Stimulated activated CD4-positive, alpha-beta T cell treated with anti-CD3 and anti-CD28 coated beads, Interleukin-12 subunit alpha, Interleukin-12 subunit beta, amount 100 ng/mL, for 48 hours (primary cell): ENCODE results near the gene TTYH2.

Experiments
- DNase-seq, 3 donors: peaks; one replicate each; pipeline ENCODE4 v3.0.0-alpha.2; 2020; ENCODE audit warnings: low read depth in 2 of 3, low spot score in 1 of 3

Gene TTYH2

DNA sequence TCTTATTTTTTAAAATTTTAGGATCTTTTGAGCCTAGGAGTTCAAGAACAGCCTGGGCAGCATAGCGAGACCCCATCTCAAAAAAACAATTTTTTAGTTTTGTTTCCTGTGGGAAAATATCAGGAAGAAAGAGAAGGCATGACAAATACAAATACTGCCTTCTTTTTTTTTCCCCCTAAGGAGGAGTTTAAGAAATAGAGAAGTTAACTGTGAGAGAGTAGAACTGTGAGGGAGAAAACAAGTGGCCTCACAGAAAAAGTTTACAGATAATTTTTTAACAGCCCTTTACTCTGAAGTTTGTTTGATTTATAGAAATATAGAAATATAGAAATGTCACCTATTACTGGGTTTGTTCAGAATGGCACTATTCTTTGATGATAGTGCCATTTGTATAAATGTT, 21.1 kb downstream of the TTYH2 start:
- no peak for DNase-seq

DNA sequence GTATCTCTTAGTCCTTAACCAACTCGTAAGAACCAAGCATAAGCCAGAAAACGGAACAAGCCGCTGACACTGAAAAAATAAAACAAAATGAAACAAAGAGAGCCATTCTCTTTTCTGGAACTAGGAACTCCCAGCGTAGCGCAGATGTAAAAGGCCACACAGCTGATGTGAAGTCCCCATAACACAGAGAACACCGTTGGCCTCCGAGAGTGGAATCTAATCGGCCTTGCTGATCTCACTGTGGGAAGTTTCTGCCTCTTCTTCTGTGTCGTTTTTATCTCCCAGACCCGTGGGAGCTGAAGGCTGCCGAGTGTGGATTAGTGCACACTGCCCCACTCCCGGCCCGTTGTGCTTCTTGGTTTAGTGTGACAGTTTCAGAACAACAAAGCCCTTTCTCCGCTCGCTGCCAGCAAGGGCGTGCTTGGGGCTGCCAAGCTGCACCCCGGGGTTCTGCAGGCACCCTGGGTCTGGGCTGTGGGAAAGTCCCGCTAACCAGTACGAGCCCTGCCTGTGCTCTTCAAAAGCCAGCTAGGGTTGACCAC, 21.7 kb downstream of the TTYH2 start:
- DNase-seq: no peak

DNA sequence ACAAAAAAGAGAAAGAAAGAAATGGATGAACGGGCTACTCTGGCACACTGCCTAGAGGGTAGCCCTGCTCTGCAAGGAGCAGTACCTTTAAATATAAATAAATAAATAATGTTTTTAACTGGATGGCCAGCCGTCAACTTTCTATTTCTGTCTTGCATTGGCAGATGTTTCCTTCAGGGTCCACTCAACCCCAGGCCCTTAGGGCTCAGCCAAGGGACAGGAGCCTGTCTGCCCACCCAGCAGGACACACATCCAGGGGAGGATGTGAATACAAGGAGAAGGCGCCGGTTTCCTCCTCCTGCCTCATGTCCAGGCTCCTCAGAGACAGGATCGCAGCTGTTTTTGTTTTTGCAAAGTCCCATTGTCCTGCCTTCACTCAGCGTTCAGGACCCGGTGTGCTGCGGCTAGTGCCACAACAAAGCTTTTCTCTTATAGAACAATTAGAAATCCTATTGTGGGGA, 22.6 kb downstream of the TTYH2 start:
- DNase-seq: no peak

GRCh38 chr17:74237321-74237720, 23.9 kb downstream of the TTYH2 start:
- no peak for DNase-seq

GRCh38 chr17:74239172-74239571, 25.8 kb downstream of the TTYH2 start:
- DNase-seq: no peak

- DNase-seq: no peak
Measured at GRCh38 chr17:74240618-74241205, 27.3 kb downstream of the TTYH2 start.

DNA sequence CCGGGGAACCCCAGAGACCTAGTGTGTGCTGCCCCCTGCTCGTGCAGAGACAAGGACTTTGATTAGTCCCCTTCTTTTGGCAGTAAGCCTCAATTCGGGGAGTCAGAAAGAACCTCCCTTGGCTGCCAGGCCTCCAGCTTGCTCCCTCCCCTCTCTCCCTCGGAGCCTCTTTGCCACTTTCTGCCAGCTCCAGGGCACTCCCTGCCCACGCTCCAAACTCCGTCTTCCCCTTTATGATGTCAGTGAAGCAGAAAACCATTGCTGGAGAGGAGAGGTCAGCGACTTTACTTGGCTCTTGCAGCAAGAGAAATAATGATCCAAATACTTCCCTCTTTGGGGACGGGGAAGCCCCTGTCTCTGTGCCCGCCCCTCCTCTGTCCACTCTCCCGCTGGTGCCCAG, 28.1 kb downstream of the TTYH2 start:
- DNase-seq: no peak

DNA sequence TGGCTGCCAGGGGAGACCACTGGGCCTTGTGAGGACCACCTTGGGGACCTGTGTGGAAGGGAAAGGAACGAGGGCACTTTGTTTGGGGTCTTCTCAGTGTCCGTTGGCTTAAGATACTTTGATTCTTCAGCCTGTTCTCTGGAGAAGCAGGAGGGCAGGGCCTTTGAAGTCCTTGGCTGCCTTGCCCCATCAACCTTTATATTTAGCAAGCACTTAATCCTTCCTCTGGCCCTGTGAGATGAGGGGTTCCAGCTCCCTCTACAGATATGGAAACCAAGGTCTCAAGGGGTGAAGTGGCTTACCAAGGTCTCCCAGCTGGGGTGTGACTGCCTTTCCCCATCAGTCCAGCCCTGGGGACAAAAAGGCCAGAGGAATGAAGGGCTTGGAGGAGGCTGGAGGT, 28.5 kb downstream of the TTYH2 start:
- DNase-seq: no peak

- DNase-seq: no peak
Measured at GRCh38 chr17:74243013-74243755, 29.8 kb downstream of the TTYH2 start.

DNA sequence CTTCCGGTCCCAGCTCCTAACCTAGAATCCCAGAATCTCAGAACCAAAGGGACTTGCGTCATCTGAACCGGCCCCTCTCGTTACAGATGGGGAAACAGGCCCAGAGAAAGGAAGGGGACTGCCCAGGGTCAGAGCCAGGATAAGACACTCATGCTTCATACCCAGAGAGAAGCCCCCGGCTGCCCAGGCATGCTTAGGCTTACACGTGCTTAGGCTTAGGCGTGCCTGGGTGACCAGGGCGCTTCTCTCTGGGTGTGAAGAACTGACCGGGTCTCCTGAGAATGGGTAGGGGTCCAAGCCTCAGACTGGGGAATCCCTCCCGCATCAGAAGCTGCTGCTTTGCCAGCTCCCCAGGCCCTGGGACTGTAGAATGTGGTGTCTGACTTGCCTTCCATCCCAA, 30.8 kb downstream of the TTYH2 start:
- no peak for DNase-seq

- no peak for DNase-seq
Measured at GRCh38 chr17:74244548-74244947, 31.2 kb downstream of the TTYH2 start.

GRCh38 chr17:74245145-74245831, 31.9 kb downstream of the TTYH2 start:
- no peak for DNase-seq

GRCh38 chr17:74245871-74246270, 32.5 kb downstream of the TTYH2 start:
- DNase-seq: no peak

DNA sequence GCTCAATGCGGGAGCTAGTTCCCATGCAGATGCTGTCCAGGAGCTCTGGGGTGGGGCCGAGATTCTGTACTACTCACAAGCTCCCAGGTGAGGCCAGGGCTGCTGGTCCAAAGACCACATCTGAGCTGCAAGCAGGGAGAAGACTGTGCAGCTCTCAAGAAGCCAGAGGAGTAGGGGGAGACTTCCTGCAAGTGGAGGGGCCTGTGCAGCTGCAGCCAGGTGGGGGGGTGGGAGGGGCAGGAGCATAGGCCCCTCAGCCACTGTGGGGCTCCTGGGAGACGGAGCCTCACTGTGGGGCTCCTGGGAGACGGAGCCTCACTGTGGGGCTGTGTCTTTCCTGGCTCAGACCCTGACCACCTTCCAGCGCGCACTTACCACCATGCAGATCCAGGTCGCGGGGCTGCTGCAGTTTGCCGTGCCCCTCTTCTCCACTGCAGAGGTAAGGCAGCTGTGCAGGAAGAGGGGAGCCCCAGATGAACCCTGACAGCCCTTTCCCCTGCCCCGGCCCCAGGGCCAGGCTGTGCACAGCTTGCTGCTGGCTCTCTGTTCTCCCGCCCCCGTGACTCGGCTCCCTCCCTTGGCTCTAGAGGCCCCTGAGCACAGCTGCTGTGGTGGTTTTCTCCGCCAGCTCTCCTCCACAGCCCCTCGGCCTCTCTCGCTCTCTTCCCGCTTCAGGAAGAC, 36.4 kb downstream of the TTYH2 start:
- no peak for DNase-seq

DNA sequence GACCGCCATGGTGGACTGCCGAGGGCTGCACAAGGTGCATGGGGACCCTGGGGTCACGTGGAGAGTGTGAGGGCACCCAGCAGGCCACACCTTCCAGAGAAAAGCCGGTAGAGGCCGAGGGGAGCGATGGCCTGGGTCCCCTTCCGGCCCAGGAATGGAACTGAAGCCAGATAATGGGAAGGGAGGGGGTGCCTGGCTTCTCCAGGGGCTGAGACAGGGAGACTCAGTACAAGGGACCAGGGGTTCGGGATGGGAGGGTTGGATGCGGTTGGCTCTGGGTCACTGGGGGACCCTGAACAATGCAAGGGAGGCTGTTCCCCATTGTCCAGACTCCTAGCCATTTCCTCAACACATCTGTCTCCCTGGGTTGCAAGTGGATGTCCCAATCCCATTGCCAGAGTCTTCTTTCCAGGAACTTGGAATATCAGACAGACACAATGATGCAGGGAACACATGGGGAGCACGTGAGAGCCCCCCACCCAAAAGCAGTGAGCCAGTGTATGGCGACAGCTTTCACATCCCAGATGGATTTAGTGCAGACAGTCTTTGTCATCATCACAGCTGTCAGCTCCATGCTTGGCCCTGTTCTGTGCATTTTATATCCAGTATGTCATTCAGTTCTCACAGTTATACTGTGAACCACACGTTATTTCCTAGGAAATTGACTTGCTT, 37.1 kb downstream of the TTYH2 start:
- no peak for DNase-seq

DNA sequence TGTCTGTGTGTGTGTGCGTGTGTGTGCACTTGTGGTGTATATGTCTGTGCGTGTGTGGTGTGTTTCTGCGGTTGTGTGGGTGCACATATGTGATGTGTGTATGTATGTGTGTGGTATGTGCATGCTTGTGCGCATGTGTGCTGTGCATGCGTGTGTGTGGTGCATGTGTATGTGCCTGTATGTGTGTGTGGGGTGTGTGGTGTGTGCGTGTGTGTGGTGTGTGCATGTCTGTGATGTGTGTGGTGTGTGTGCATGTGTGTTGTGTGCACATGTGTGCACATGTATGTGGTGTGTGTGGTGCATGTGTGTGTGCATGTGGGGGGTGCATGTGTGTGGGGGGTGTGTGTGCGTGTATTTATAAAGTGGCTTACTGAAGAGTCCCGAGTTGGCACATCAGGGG, 37.7 kb downstream of the TTYH2 start:
- no peak for DNase-seq

DNA sequence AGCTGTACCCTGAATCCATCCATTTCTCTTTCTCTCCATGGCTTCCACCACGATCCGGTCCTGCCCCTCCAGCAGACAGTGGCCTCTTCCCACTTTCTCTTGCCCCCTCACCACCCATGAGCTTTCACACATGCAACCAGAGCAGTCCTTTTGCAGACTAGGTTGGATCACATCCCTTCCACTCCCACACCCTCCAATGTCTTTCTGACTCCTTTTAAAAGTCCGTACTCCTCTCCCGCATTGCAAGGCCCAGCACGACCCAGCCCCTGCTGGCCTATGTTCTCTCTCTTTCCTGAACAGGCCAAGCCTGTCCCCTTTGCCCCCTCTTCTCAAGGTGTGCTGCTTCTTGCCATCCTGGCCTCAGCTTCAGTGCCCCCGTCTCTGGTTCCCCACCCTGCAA, 38.2 kb downstream of the TTYH2 start:
- no peak for DNase-seq

GRCh38 chr17:74252211-74252610, 38.8 kb downstream of the TTYH2 start:
- no peak for DNase-seq

DNA sequence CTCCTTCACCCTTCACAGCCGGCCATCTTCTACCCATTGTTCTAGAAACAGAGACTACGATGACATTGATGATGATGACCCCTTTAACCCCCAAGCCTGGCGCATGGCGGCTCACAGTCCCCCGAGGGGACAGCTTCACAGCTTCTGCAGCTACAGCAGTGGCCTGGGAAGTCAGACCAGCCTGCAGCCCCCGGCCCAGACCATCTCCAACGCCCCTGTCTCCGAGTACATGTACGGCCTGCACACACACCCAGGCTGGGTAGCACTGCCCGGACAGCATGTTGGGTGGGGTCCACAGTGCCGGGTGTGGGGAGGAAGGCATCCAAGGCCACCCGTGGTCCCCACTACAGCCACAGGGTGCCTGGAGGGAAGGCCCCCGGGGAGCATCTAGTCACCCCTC, 39.7 kb downstream of the TTYH2 start:
- DNase-seq: no peak

DNA sequence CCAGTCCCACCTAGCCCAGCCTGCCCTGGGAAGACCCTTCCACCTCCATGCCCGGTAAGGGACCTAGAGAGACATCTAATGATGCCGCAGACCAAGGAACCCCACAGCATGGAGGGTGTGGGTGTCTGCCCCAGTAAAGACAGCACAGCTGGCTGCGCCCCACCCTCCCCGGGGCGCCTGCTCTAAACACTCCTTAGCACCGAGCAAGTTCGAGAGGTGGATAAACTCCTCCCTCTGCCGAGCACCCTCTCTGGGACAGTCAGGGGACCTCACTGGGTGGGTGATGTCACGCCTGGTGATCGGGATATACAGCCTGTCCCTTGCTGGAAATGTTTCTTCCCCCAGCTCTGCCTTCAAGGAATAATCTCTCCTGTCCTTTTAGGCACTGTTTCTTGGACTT, 43.9 kb downstream of the TTYH2 start:
- DNase-seq: no peak
